Trophoblast cell (in vitro differentiated cells and primary cell): Measurements from ENCODE around the gene SCAPER.

Experiments used
- DNase-seq, 2 donors: peaks; one replicate each; pipeline ENCODE4 v3.0.0-alpha.2; 2016
- H2AFZ ChIP-seq: 2 replicates; pipeline ENCODE4 v1.6.1; 2013; ENCODE audit warnings: low read length, moderate library complexity, mild to moderate bottlenecking; ENCODE audit not compliant: insufficient read depth, poor library complexity
- H2AK5ac ChIP-seq: 2 replicates; pipeline ENCODE4 v1.6.1; 2013; ENCODE audit warnings: mild to moderate bottlenecking, low read length
- H2BK120ac ChIP-seq: 2 replicates; pipeline ENCODE4 v1.6.1; 2013; ENCODE audit warnings: low read length, mild to moderate bottlenecking, moderate library complexity; ENCODE audit not compliant: insufficient read depth, poor library complexity
- H2BK12ac ChIP-seq: 2 replicates; pipeline ENCODE4 v1.6.1; 2013; ENCODE audit warnings: mild to moderate bottlenecking, low read length, moderate library complexity
- H2BK5ac ChIP-seq: 2 replicates; pipeline ENCODE4 v1.6.1; 2013; ENCODE audit warnings: low read length, low read depth, moderate library complexity, mild to moderate bottlenecking; ENCODE audit not compliant: poor library complexity
- H3K14ac ChIP-seq: 2 replicates; pipeline ENCODE4 v1.6.1; 2013; ENCODE audit warnings: mild to moderate bottlenecking, low read length
- H3K18ac ChIP-seq: 2 replicates; pipeline ENCODE4 v1.6.1; 2013; ENCODE audit warnings: mild to moderate bottlenecking, low read length
- H3K23ac ChIP-seq: 2 replicates; pipeline ENCODE4 v1.6.1; 2013; ENCODE audit warnings: low read length
- H3K27ac ChIP-seq: 2 replicates; pipeline ENCODE4 v1.5.1; 2013; ENCODE audit warnings: low read depth, mild to moderate bottlenecking, inconsistent platforms, low read length, moderate library complexity
- H3K27me3 ChIP-seq: 2 replicates; pipeline ENCODE4 v1.6.1; 2013; ENCODE audit warnings: inconsistent platforms, mild to moderate bottlenecking, low read length, moderate library complexity; ENCODE audit not compliant: insufficient read depth
- H3K36me3 ChIP-seq, 2 experiments: 1 replicate in 1 of 2; 2 replicates in 1 of 2; pipeline ENCODE4 v1.6.1; 2013; ENCODE audit warnings: low read length in 2 of 2, mild to moderate bottlenecking in 2 of 2, moderate library complexity in 1 of 2; ENCODE audit not compliant: insufficient read depth in 2 of 2, control insufficient read depth in 1 of 2
- H3K4ac ChIP-seq: 2 replicates; pipeline ENCODE4 v1.6.1; 2013; ENCODE audit warnings: low read depth, mild to moderate bottlenecking, low read length, moderate library complexity
- H3K4me1 ChIP-seq, 2 experiments: 1 replicate in 1 of 2; 2 replicates in 1 of 2; pipeline ENCODE4 v1.6.1; 2013; ENCODE audit warnings: low read length in 2 of 2, mild to moderate bottlenecking in 2 of 2, moderate library complexity in 1 of 2; ENCODE audit not compliant: insufficient read depth in 2 of 2, control insufficient read depth in 1 of 2
- H3K4me2 ChIP-seq: 2 replicates; pipeline ENCODE4 v1.6.1; 2013; ENCODE audit warnings: inconsistent platforms, mild to moderate bottlenecking, low read length, moderate library complexity
- H3K4me3 ChIP-seq: 2 replicates; pipeline ENCODE4 v1.5.1; 2013; ENCODE audit warnings: mild to moderate bottlenecking, low read depth, low read length, inconsistent platforms
- H3K79me1 ChIP-seq: one replicate; pipeline ENCODE4 v1.6.1; 2013; ENCODE audit warnings: low read length
- H3K79me2 ChIP-seq: 2 replicates; pipeline ENCODE4 v1.6.1; 2013; ENCODE audit warnings: low read length, mild to moderate bottlenecking; ENCODE audit not compliant: control insufficient read depth, insufficient read depth, poor library complexity
- H3K9ac ChIP-seq: 2 replicates; pipeline ENCODE4 v1.6.1; 2013; ENCODE audit warnings: mild to moderate bottlenecking, low read length
- H3K9me3 ChIP-seq: 2 replicates; pipeline ENCODE4 v1.6.1; 2013; ENCODE audit warnings: low read depth, mild to moderate bottlenecking, control low read depth, inconsistent platforms, low read length; ENCODE audit not compliant: insufficient read depth
- H4K12ac ChIP-seq: 2 replicates; pipeline ENCODE4 v1.6.1; 2013; ENCODE audit warnings: low read depth, mild to moderate bottlenecking, low read length, moderate library complexity
- H4K8ac ChIP-seq: 2 replicates; pipeline ENCODE4 v1.6.1; 2013; ENCODE audit warnings: low read depth, mild to moderate bottlenecking, low read length, moderate library complexity
- H4K91ac ChIP-seq: one replicate; pipeline ENCODE4 v1.6.1; 2013; ENCODE audit warnings: low read depth, mild to moderate bottlenecking, low read length, moderate library complexity
- WGBS: extraction: QIAGEN DNeasy Blood & Tissue Kit; methylation state at CpG from one replicate; pipeline ENCODE4 v1.1.7; 2013; ENCODE audit warnings: missing lambda C conversion rate; ENCODE audit not compliant: insufficient read length, insufficient coverage; ENCODE audit errors: extremely low coverage; 5-methylcytosine and 5-hydroxymethylcytosine counted together

Gene SCAPER

GRCh38 chr15:76381366-76381765, 523.8 kb downstream of the SCAPER start:
- Histone ChIP-seq H3K36me3 (no peaks in the 10 kb centered on the region), H3K27ac (no peak overlapping the region)
- WGBS: no CpG with 5 or more reads among the region's 4 CpGs

DNA sequence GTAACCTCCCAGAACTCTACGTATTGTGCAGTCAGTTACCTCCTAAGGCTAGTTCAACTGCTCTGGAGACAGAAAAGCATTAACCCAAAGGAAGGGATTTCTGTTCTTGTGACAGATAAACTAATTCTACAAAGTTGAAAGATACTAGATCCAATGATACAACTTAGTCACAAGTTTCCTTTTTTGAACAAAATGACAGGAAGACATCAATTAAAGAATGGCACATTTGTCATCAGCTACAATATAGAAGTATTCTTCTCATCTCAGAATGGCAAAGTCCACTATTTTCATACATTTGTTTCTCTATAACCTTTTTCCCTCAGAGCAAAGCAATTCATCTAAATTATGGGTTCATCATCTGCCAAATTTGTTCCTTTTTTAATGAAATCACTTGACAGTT, 524.9 kb downstream of the SCAPER start:
- H3K79me2 ChIP-seq: no peaks in the 10 kb centered on the region
- no peak overlapping the region for H3K27ac ChIP-seq
- no peak overlapping the region for H4K8ac ChIP-seq
- no peak for DNase-seq
- H3K4me3 ChIP-seq: no peak overlapping the region
- H3K4me2 ChIP-seq: no peak overlapping the region
- H3K4ac ChIP-seq: no peak overlapping the region
- H2BK5ac ChIP-seq: no peak overlapping the region
- H2AK5ac ChIP-seq: no peak overlapping the region
- no peak overlapping the region for H3K9ac ChIP-seq
- H3K18ac ChIP-seq: no peak overlapping the region
- H4K12ac ChIP-seq: no peak overlapping the region
- no peak overlapping the region for H4K91ac ChIP-seq
- no peak overlapping the region for H3K14ac ChIP-seq
- peaks cover 1% of the 10 kb centered on the region for H3K79me1 ChIP-seq
- H3K4me1 ChIP-seq: peaks cover 8 to 11% of the 10 kb centered on the region in 2 experiments
- no peak overlapping the region for H2AFZ ChIP-seq
- H3K36me3 ChIP-seq: no peaks in the 10 kb centered on the region
- WGBS: no CpG with 5 or more reads among the region's 1 CpG
- no peak overlapping the region for H2BK12ac ChIP-seq
- no peaks in the 10 kb centered on the region for H3K27me3 ChIP-seq
- H3K9me3 ChIP-seq: no peaks in the 10 kb centered on the region
- no peak overlapping the region for H2BK120ac ChIP-seq
- no peak overlapping the region for H3K23ac ChIP-seq

More at GRCh38 chr15:76381366-76381765, 523.8 kb downstream of the SCAPER start:
- Histone ChIP-seq H4K91ac (no peak overlapping the region), H2BK5ac (no peak overlapping the region), H3K14ac (no peak overlapping the region), H3K23ac (no peak overlapping the region), H3K79me2 (no peaks in the 10 kb centered on the region), H2BK12ac (no peak overlapping the region), H2BK120ac (no peak overlapping the region), H3K27me3 (no peaks in the 10 kb centered on the region), H3K4ac (no peak overlapping the region), H3K18ac (no peak overlapping the region), H3K4me2 (no peak overlapping the region), H3K9ac (no peak overlapping the region), H3K79me1 (no peaks in the 10 kb centered on the region), H4K12ac (no peak overlapping the region), H3K9me3 (no peaks in the 10 kb centered on the region), H3K4me3 (no peak overlapping the region), H4K8ac (no peak overlapping the region), H3K4me1 (peaks cover 2 to 5% of the 10 kb centered on the region in 2 experiments), H2AFZ (no peak overlapping the region), H2AK5ac (no peak overlapping the region)
- DNase-seq: no peak

- Histone ChIP-seq H3K18ac (no peak overlapping the region), H3K4me2 (no peak overlapping the region), H2BK120ac (no peak overlapping the region), H3K27me3 (no peaks in the 10 kb centered on the region), H3K9ac (no peak overlapping the region), H3K79me1 (peaks cover 1% of the 10 kb centered on the region), H3K36me3 (no peaks in the 10 kb centered on the region), H3K4ac (no peak overlapping the region), H4K8ac (no peak overlapping the region), H3K23ac (no peak overlapping the region), H3K4me1 (peaks cover 8 to 11% of the 10 kb centered on the region in 2 experiments), H4K12ac (no peak overlapping the region), H4K91ac (no peak overlapping the region), H2BK5ac (no peak overlapping the region), H3K4me3 (no peak overlapping the region), H3K27ac (no peak overlapping the region), H2AK5ac (no peak overlapping the region), H3K14ac (no peak overlapping the region), H3K9me3 (no peaks in the 10 kb centered on the region), H2BK12ac (no peak overlapping the region), H2AFZ (no peak overlapping the region), H3K79me2 (no peaks in the 10 kb centered on the region)
- no peak for DNase-seq
- WGBS: no CpG with 5 or more reads among the region's 1 CpG
Observed at GRCh38 chr15:76378691-76379090, 526.4 kb downstream of the SCAPER start.

DNA sequence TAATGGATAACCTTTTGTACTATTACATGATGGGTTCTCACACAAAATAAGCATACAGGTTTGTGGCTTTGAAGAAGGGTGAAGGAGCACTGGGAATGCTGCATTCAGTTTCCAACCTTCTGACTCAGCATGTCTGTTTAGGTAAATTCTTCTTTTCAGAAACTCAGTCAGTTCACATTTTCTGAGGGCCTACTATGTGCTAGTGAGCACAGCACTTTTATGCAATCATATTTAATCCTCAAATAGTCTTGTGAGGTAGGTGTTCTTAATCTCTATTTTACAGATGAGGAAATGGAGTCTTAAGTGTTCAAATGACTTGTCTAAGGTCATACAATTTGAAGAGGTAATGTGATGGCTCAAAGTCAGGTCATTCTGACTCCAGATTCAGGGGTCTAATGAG, 527.4 kb downstream of the SCAPER start:
- H4K91ac ChIP-seq: no peak overlapping the region
- no peak overlapping the region for H3K18ac ChIP-seq
- peaks cover 8 to 11% of the 10 kb centered on the region in 2 experiments for H3K4me1 ChIP-seq
- no peaks in the 10 kb centered on the region for H3K27me3 ChIP-seq
- H2BK5ac ChIP-seq: no peak overlapping the region
- DNase-seq: no peak
- no peak overlapping the region for H2AFZ ChIP-seq
- no peak overlapping the region for H3K9ac ChIP-seq
- no peak overlapping the region for H3K4me2 ChIP-seq
- no peak overlapping the region for H2BK120ac ChIP-seq
- no peak overlapping the region for H3K27ac ChIP-seq
- no peak overlapping the region for H2AK5ac ChIP-seq
- H3K14ac ChIP-seq: no peak overlapping the region
- no peak overlapping the region for H4K8ac ChIP-seq
- H3K9me3 ChIP-seq: no peaks in the 10 kb centered on the region
- H3K36me3 ChIP-seq: no peaks in the 10 kb centered on the region
- no peak overlapping the region for H3K23ac ChIP-seq
- H3K4me3 ChIP-seq: no peak overlapping the region
- no peak overlapping the region for H2BK12ac ChIP-seq
- no peak overlapping the region for H4K12ac ChIP-seq
- no peak overlapping the region for H3K4ac ChIP-seq
- peaks cover 1% of the 10 kb centered on the region for H3K79me1 ChIP-seq
- no peaks in the 10 kb centered on the region for H3K79me2 ChIP-seq
